GM19395 (cell line): ENCODE results near the gene CFHR2.
"Not testable (repeated sequence)": the region's sequence is repeated elsewhere in the genome, so short reads cannot be mapped to it uniquely, and the experiment has no call there.

Experiments used
- ATAC-seq: cut with Tn5 transposase; IDR thresholded peaks from one replicate; pipeline ENCODE4 v1.9.1; 2021; ENCODE audit warnings: mild to moderate bottlenecking, moderate library complexity; ENCODE audit not compliant: unreplicated experiment

The CFHR2 gene

DNA sequence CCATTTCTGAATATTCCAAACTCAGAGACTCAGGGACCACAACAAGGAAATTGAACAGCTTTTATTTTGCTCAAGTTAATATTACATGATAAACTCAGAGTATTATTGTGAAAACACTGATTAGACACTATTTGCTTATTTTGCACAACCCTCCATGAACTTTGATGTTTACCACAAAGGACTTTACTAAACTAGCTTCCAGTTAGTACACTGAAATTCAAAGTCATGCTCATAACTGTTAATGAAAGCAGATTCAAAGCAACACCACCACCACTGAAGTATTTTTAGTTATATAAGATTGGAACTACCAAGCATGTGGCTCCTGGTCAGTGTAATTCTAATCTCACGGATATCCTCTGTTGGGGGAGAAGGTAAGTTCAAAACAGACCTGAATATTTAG lies at the start of gene CFHR2:
Gene CFHR2 (plus strand): TSS at position 171 of the 400 bp plus-strand sequence. CDS start 143 bp downstream, at position 314.
- ATAC-seq = not testable (repeated sequence)

DNA sequence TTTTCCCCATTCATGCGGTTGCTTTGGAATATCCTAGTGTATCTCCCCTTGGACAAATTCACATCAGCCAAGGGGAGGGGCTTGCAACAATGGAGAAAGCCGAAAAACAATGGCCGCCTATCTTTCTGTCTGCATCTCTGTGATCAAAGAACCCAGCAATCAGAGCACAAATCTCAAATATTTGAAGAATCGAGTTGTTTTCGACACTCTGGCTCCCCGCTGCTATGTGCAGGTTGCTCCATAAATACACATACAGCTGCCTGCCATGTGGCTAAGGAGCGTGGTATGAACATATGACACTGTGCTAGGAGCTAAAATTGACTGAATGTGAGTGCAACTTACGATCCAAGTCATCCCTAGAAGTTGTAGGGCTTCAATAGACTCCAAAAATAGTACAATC lies 47.2 kb upstream of the CFHR2 start:
- no peak for ATAC-seq

DNA sequence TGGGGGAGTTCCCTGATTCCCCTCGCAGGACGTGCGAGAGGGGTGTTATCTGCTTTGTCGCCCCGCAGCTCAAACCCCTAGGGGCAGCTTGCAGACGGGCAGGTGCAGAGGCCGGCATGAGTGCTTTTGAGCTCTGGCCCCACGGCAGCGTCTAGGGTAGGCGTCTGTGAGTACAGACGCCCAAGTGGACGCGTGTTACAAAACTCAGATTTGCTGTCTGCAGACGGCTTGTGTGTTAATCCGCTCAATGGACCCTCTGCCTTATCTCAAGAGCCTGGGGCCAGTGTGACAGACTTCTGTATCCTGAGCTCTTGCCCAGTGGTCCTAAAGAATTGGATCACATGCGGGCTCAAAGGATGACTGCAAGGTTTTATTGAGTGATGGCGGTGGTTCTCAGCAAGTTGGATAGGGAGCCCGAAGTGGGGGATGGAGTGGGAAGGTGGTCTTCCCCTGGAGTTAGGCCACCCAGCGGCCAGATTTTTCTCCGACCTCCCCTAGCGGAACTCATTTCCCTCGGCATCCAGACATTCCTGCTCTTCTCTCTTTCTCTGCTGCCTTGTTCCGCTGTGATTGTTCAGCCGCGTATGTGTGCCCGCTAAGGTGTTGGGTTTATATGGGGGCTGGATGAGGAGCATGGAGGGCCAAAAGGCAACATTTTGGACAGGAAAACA lies 46.2 kb upstream of the CFHR2 start:
- no peak for ATAC-seq

DNA sequence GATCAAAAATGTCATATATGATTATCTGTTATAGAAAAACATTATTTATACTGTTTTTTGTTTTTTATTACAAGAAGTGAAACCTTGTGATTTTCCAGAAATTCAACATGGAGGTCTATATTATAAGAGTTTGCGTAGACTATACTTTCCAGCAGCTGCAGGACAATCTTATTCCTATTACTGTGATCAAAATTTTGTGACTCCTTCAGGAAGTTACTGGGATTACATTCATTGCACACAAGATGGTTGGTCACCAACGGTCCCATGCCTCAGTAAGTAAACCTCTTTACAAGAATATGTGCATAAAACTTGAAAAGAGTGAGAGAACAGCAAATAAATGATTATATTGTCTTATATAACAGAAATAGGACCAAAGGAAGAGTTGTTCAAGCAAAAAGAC lies 41.2 kb upstream of the CFHR2 start:
- ATAC-seq = no peak

DNA sequence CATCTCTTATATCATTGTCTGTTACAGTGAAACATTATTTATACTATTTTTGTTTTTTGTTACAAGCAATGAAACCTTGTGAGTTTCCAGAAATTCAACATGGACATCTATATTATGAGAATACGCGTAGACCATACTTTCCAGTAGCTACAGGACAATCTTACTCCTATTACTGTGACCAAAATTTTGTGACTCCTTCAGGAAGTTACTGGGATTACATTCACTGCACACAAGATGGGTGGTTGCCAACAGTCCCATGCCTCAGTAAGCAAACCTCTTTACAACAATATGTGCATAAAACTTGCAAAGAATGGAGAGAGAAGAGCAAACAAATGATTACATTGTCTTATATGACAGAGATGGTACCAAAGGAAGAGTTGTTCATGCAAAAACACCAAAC lies 33.3 kb upstream of the CFHR2 start:
- ATAC-seq = no peak

DNA sequence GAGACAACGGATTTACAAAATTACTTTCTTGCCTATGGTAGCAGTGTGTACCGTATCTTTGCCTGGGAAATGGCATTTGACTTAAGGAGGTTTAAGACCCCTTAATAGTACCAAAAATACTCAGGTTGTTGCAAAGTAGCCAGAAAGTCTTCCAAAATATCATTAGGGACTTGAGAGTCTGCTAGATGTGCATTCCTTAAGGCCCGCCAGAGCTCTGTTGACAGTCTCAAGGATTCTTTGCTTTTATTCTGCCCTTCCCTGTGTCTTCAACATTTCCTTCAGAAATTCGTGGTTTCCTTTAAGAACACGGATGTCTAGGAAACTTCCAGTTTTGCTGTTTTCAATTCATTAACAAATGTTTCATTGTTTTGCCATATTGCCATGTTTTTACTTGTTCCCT lies 31.3 kb upstream of the CFHR2 start:
- ATAC-seq = not testable (repeated sequence)

DNA sequence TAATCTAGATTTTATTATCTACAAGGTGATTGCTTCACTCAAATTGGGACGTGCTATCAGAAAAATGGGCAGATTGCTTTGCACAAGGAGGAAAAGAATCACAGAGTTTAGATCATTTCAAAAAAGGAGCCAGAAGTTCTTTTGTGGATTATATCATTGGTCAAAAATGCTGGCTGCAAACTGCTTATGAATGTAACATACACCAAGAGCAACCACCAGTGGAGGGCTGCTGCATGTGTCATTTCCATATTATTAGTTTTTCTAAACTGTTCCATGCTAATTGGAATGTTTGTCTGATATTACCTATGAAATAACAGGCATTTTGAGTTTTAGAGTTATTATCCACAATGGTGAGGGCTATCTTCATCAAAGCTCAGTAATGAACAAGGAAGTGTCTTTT lies 16.7 kb upstream of the CFHR2 start:
- ATAC-seq = not testable (repeated sequence)

DNA sequence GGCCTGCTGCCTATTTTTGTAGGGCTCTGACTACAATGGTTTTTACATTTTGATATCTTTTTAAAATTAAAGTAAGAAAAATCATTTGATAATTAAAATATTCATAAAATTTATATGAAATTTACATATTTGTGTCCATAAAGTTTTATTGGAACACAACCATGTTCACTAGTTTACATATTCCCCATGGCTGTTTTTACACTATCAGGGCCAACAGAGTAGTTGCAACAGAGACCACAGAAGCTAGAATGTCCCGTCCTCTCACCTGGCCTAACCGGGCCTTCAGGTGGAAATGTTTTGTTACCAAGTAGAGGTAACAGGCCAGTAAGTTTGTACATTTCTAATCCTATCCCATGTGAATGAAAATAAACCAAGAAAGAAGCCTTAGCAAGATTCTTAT lies 10.7 kb upstream of the CFHR2 start:
- not testable (repeated sequence) for ATAC-seq

DNA sequence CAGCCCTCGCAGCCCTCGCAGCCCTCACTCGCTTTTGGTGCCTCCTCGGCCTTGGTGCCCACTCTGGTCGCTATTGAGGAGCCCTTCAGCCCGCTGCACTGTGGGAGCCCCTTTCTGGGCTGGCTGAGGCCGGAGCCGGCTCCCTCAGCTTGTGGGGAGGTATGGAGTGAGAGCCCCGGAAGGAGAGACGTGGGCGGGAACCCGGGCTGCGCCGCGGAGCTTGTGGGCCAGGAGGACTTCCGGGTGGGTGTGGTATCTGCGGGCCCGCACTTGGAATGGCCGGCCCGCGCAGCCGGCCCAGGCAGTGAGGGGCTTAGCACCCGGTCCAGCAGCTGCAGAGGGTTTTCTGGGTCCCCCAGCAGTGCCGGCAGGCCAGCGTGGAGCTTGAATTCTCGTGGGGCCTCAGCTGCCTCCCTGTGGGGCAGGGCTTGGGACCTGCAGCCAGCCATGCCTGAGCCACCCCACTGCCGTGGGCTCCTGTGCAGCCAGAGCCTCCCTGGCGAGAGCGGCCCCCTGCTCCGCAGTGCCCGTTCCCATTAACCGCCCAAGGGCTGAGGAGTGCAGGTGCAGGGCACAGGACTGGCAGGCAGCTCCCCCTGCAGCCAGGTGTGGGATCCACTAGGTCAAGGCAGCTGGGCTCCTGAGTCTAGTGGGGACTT lies 9.9 kb upstream of the CFHR2 start:
- no peak for ATAC-seq

DNA sequence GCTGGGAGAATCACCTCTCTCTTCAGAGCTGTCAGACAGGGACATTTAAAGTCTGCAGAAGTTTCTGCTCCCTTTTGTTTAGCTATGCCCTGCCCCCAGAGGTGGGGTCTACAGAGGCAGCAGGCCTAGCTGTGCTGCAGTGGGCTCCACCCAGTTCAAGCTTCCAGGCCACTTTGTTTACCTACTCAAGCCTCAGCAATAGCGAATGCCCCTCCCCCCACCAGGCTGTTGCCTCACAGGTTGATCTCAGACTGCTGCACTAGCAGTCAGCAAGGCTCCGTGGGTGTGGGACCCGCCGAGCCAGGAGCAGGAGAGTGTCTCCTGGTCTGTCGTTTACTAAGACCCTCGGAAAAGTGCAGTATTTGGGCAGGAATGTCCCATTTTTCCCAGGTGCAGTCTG lies 2.1 kb upstream of the CFHR2 start:
- not testable (repeated sequence) for ATAC-seq

DNA sequence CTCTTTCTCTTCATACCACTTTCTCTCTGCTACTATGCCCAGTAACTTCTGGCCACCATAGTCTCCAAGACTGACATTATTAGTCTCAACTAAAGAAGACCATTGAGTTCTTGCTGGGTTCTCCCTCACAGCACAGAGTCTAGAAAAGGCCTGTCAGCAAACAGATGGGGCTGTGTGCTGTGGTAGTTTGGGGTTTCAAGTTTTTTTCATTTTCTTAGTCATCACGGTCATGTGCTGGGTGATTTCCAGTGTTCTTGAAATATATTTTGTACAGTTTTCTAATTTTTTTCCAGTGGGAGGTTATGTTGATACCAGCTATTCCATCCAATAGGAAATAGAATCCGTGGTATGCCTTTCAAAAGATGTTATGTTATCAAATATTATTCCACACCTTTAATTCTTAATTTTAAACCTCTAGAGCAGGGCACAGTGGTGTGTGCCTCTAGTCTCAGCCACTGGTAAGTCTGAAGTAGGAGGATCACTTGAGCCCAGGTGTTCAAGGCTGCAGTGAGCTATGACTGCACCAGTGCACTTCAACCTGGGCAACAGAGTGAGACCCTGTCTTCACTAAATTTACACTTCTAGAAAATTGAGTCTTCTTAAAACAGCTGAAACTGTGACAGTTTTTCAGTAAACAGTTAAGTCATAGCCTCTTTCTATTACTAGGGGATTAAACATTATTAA lies 8.3 kb downstream of the CFHR2 start:
- peak; percentile 87 for ATAC-seq

DNA sequence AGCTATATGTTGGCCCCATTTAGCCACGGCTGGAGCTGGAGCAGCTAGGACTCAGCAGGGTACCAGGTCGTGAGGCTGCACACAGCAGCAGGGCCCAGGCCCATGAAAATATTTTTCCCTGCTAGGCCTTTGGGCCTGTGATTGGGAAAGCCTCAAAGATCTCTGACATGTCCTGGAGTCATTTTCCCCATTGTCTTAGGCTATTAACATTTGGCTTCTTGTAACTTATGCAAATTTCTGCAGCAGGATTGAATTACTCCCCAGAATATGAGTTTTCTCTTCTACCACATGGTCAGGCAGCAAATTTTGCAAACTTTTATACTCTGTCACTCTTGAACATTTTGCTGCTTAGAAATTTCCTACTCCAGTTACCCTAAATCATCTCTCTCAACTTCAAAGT lies 11.2 kb downstream of the CFHR2 start:
- no peak for ATAC-seq

DNA sequence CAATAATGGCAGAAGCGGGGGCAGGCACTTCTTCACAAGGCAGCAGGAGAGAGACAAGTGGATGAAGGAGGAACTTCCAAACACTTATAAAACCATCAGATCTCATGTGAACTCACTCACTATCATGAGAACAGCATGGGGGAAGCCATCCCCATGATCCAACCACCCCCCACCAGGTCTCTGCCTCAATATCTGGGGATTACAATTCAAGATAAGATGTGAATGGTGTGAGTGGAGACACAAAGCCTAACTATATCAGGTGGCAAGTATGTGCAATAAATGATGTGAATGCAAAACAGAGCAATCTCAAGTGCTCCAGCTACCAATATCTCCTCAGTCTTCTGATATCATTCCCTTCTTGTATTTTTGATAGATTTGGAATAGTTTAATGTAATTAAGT lies 12.4 kb downstream of the CFHR2 start:
- ATAC-seq = no peak

DNA sequence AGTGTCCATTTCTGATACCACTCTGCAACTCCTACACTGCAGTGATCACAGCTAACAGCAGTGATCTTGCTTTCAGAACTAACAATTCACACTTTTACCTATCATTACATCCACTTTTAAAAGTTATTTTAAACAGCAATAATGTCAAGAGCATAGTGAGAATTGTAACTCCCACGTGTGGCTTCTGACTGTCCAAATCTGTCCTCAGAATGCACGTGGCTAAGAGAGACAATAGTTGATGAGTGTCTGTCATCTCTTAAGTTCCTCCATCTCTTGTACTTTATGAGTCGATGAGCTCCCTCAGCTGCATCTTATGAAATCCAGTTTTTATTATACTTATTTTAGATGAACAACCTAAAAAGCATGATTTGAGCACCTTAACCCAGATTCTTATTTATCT lies 17.3 kb downstream of the CFHR2 start:
- ATAC-seq = peak; percentile 64

DNA sequence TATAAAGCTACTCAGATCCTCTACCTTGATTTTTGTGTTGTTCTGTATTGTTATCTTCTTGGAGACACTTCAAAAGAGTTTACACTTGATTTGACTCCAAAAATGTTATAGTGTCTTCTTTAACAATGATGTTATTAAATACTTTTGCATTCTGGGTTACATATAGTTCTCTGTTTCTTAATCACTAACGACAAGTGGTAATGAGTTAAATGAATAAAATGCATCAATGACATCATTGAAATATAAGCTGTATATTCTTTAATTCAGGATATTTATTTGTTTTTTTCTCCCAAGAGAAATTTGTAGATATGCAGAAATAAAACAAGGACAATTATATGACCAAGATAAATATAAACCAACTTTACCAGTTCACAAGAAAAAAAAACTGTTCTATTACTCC lies 26.6 kb downstream of the CFHR2 start:
- ATAC-seq = no peak

DNA sequence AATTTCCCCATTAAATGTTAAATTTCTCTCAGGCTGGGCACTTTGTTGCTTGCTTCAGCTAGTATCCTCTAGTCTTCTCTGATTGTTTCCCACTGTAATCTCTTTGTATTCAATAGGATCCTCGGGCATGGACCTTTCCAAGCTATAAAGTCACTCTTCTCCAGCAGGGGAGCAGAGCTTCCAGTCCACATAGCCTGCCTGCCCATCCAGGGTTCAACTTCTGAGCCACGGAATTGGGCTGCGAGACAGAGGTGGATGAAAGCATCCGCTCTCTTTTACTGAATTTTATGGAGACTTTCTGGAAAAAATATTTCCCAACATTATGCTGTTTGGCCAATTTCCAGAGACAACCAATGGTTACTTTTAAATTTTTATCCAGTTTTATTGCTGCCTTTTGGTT lies 32.7 kb downstream of the CFHR2 start:
- ATAC-seq = no peak

DNA sequence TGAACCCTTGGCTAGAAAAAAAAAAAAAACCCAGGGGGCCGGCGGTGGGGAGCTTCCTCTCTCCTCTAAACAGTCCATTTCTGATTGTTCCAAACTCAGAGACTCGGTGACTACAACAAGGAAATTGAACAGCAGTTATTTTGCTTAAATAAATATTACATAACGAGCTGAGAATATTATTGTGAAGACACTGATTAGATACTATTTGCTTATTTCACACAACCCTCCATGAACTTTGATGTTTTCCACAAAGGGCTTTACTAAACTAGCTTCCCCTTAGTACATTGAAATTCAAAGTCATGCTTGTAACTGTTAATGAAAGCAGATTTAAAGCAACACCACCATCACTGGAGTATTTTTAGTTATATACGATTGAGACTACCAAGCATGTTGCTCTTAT lies 33.7 kb downstream of the CFHR2 start, which contains the start of gene CFHR5:
Gene CFHR5 (plus strand): TSS at position 279 of the 400 bp plus-strand sequence. CDS start 109 bp downstream, at position 388.
- ATAC-seq = no peak

DNA sequence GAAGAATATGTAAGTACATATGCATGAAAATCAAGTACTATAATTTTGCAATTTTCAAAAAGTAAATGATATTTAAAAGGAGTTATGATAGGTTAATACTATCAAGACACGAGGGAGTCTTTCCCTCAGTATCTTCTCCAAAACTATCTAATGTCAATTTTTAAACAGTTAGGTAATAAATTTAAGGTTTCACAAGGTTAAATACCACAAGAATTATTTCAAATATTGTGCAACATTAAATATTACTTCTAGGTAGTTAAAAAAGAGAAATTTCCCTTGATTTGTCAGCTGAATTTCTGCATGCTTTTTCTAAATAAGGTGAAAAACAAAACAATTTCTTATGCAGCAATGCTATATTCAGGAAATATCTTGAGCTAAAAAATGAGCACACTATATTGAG lies 37.3 kb downstream of the CFHR2 start:
- ATAC-seq = no peak

DNA sequence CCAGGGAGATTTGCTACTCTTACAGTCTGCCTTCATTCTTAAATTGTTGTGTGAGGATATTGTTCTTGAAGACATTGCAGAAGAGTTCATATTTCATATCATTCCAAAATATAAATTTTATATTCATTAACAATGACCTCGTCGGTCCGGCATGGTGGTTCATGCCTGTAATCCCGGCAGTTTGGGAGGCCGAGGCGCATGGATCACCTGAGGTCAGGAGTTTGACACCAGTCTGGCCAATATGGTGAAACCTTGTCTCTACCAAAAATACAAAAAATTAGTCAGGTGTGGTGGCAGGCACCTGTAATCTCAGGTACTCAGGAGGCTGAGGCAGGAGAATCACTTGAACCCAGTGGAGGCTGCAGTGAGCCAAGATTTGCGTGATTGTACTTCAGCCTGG lies 38.7 kb downstream of the CFHR2 start:
- not testable (repeated sequence) for ATAC-seq

DNA sequence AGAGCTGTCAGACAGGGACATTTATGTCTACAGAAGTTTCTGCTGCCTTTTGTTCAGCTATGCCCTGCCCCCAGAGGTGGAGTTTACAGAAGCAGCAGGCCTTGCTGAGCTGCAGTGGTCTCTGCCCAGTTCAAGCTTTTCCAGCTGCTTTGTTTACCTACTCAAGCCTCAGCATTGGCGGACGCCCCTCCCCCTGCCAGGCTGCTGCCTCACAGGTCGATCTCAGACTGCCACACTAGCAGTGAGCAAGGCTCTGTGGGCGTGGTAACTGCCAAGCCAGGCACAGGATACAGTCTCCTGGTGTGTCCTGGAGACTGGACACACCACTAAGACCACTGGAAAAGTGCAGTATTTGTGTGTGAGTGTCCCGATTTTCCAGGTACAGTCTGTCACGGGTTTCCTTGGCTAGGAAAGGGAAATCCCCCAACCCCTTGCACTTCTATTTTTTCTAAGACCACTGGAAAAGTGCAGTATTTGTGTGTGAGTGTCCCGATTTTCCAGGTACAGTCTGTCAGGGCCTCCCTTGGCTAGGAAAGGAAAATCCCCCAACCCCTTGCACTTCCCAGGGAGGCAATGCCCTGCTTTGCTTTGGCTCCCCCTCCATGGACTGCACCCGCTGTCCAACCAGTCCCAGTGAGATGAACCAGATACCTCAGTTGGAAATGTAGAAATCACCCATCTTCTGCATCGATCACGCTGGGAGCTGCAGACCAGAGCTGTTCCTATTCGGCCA lies 48.5 kb downstream of the CFHR2 start:
- ATAC-seq = not testable (repeated sequence)

DNA sequence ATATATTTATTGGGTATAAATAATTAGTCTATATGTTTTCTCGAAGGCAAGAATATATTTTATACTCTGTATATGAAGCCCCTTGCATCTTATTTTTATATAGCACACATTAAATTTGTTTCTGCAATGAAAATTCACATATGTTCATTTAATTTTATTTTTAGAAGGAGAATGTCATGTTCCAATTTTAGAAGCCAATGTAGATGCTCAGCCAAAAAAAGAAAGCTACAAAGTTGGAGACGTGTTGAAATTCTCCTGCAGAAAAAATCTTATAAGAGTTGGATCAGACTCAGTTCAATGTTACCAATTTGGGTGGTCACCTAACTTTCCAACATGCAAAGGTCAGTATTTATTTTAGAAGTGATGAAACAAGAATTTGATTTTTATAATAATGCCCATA lies 50.4 kb downstream of the CFHR2 start:
- ATAC-seq = no peak
